GM23338 (cell line): ENCODE results near the gene SLC16A12. TPM values are rescaled to one million over a fixed set of nuclear protein-coding genes. Genes with fewer than 3 reads are reported as not detected.

ENCODE experiments used
- ATAC-seq: fragments of 200-7000 bp; cut with Tn5 transposase; 3 replicates; pipeline ENCODE4 v1.9.1; 2020
- DNase-seq: peaks from one replicate; pipeline ENCODE4 v3.0.0-alpha.2; 2015; ENCODE audit warnings: low spot score
- H2AFZ ChIP-seq: fragments of 200-600 bp; sonication (generic); 2 replicates; pipeline ENCODE4 v1.8.0; 2016; ENCODE audit warnings: antibody characterized with exemption, mild to moderate bottlenecking, moderate library complexity
- H3F3A ChIP-seq: fragments of 200-600 bp; sonication (generic); replicated peaks from 2 replicates; pipeline ENCODE4 v1.8.0; 2017; ENCODE audit warnings: antibody characterized with exemption, mixed run types, low read depth
- H3K27ac ChIP-seq: fragments of 200-600 bp; sonication (generic); 2 replicates; pipeline ENCODE4 v1.6.1; 2016; ENCODE audit warnings: low read depth
- H3K27me3 ChIP-seq: fragments of 200-600 bp; sonication (generic); 2 replicates; pipeline ENCODE4 v1.8.0; 2016; ENCODE audit warnings: mild to moderate bottlenecking, mixed run types, moderate library complexity; ENCODE audit not compliant: insufficient read depth
- H3K36me3 ChIP-seq: fragments of 200-600 bp; sonication (generic); 2 replicates; pipeline ENCODE4 v1.8.0; 2016; ENCODE audit warnings: mild to moderate bottlenecking; ENCODE audit not compliant: insufficient read depth
- H3K4me1 ChIP-seq: fragments of 200-600 bp; sonication (generic); 2 replicates; pipeline ENCODE4 v1.8.0; 2016; ENCODE audit warnings: mild to moderate bottlenecking, moderate library complexity; ENCODE audit not compliant: insufficient read depth
- H3K4me2 ChIP-seq: fragments of 200-600 bp; sonication (generic); 2 replicates; pipeline ENCODE4 v1.7.1; 2017; ENCODE audit warnings: mixed run types
- H3K4me3 ChIP-seq: fragments of 200-600 bp; sonication (generic); 2 replicates; pipeline ENCODE4 v1.6.1; 2016; ENCODE audit warnings: mixed run types
- H3K79me2 ChIP-seq: fragments of 200-600 bp; sonication (generic); replicated peaks from 2 replicates; pipeline ENCODE4 v1.8.0; 2017; ENCODE audit warnings: mild to moderate bottlenecking; ENCODE audit not compliant: insufficient read depth
- H3K9me2 ChIP-seq: fragments of 200-600 bp; sonication (generic); 2 replicates; pipeline ENCODE4 v1.8.0; 2017; ENCODE audit not compliant: insufficient read depth
- H4K20me1 ChIP-seq: fragments of 200-600 bp; sonication (generic); replicated peaks from 2 replicates; pipeline ENCODE4 v1.8.0; 2017; ENCODE audit warnings: mild to moderate bottlenecking; ENCODE audit not compliant: insufficient read depth
- H3K27ac Mint-ChIP-seq: 2 replicates; pipeline ENCODE4 v1.8.0; 2020; ENCODE audit warnings: inconsistent platforms, mild to moderate bottlenecking, moderate library complexity, mixed read lengths
- H3K27me3 Mint-ChIP-seq: 3 replicates; pipeline ENCODE4 v1.8.0; 2022; ENCODE audit warnings: low read depth, mild to moderate bottlenecking, moderate library complexity, mixed read lengths, inconsistent platforms; ENCODE audit not compliant: insufficient read depth, poor library complexity
- H3K36me3 Mint-ChIP-seq: 3 replicates; pipeline ENCODE4 v1.8.0; 2021; ENCODE audit warnings: low read depth, mild to moderate bottlenecking, inconsistent platforms, moderate library complexity, mixed read lengths
- H3K4me1 Mint-ChIP-seq: 3 replicates; pipeline ENCODE4 v1.8.0; 2020; ENCODE audit warnings: mild to moderate bottlenecking, inconsistent platforms, mixed read lengths
- H3K4me3 Mint-ChIP-seq: 3 replicates; pipeline ENCODE4 v1.8.0; 2021; ENCODE audit warnings: moderate library complexity, mild to moderate bottlenecking, inconsistent platforms, mixed read lengths
- H3K9me3 Mint-ChIP-seq: 3 replicates; pipeline ENCODE4 v1.8.0; 2020; ENCODE audit warnings: moderate library complexity, mild to moderate bottlenecking, inconsistent platforms, mixed read lengths
- CREB1 ChIP-seq: fragments of 250-450 bp; sonication (Bioruptor Pico); IDR thresholded peaks from 2 replicates; pipeline ENCODE4 v1.5.0; 2020; ENCODE audit warnings: low read depth, mild to moderate bottlenecking, moderate library complexity
- CTCF ChIP-seq, 2 experiments: fragments of 200-600 bp in 1 of 2; sonication (generic) in 1 of 2; conservative IDR thresholded peaks; 2 replicates each; pipeline versions ENCODE4 v1.5.1 to v1.6.1; 2016 to 2017; ENCODE audit warnings: antibody characterized with exemption in 2 of 2, low read depth in 2 of 2, mild to moderate bottlenecking in 2 of 2, moderate library complexity in 1 of 2
- EZH2 ChIP-seq: fragments of 200-600 bp; sonication (generic); IDR thresholded peaks from one replicate; pipeline ENCODE4 v1.8.0; 2017; ENCODE audit warnings: antibody characterized with exemption, mild to moderate bottlenecking, low read depth; ENCODE audit not compliant: unreplicated experiment
- JUNB ChIP-seq: IDR thresholded peaks from one replicate; pipeline ENCODE4 v1.6.1; 2016; ENCODE audit warnings: antibody characterized with exemption; ENCODE audit not compliant: unreplicated experiment
- NANOG ChIP-seq: IDR thresholded peaks from 2 replicates; pipeline ENCODE4 v1.6.1; 2016; ENCODE audit warnings: antibody characterized with exemption, borderline replicate concordance
- POLR2AphosphoS5 ChIP-seq: IDR thresholded peaks from 2 replicates; pipeline ENCODE4 v1.6.1; 2016; ENCODE audit warnings: antibody characterized with exemption, low read depth
- STAT1 ChIP-seq: IDR thresholded peaks from one replicate; pipeline ENCODE4 v1.6.1; 2016; ENCODE audit warnings: antibody characterized with exemption; ENCODE audit not compliant: unreplicated experiment
- ZNF114 ChIP-seq: fragments of 250-450 bp; sonication (Bioruptor Pico); IDR thresholded peaks from 2 replicates; pipeline ENCODE4 v1.5.0; 2020; ENCODE audit warnings: mild to moderate bottlenecking, moderate library complexity
- ZNF331 ChIP-seq: fragments of 250-450 bp; sonication (Bioruptor Pico); IDR thresholded peaks from 2 replicates; pipeline ENCODE4 v1.5.0; 2020; ENCODE audit warnings: low read depth, mild to moderate bottlenecking, moderate library complexity
- polyA plus RNA-seq: library from polyadenylated mRNA; unstranded; fragments of >200 nt; fragmentation: Nextera tagmentation; extraction: Ambion mirVana; gene quantifications from 2 replicates; pipeline ENCODE4 v1.2.1, GENCODE V29; 2016
- total RNA-seq: library from RNA; depleted of rRNA; stranded (reverse); fragments of >200 nt; shearing (Covaris generic); gene quantifications from 2 replicates; pipeline ENCODE4 v1.2.3, GENCODE V29; 2014
- TF ChIP-seq, protein P1 (sequence below): IDR thresholded peaks from one replicate; pipeline ENCODE4 v1.6.1; 2018; ENCODE audit warnings: antibody characterized with exemption; ENCODE audit not compliant: unreplicated experiment
- TF ChIP-seq, protein P2 (sequence below): IDR thresholded peaks from 2 replicates; pipeline ENCODE4 v1.6.1; 2016; ENCODE audit warnings: antibody characterized with exemption

Gene SLC16A12
- total and polyA plus RNA-seq, 2 experiments from 2014 or later = 0.84 to 2.0 TPM

DNA sequence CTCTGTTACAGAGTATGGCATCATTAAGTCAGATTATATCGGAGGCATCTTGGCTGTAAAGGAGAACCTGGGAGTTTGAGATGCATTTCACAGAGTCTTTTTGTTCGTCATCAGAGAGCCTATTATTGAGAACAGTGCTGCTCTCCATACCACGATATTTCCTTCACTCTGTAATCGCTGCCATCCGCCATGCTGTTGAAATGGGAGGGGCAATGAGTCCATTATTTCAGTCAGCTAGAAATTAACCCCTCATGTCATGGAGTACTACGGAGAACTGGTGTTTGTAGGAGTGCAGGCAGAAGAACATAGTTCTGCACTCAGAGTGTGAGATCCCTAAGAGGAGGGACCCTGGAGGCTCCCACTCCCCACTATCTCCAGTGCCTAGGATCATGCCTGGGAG lies 59.2 kb downstream of the SLC16A12 start (continued):
- TF ChIP-seq POLR2AphosphoS5 (no peak), CTCF (conservative IDR thresholded peaks at IDR 0.05; ENCODE audit: low read depth in 2 of 2) (no peak), ZNF114 (CRISPR knock-in tag) (no peak), STAT1 (no peak), EZH2 (no peak), ZNF331 (CRISPR knock-in tag) (no peak), CREB1 (no peak), NANOG (no peak)
- TF ChIP-seq, protein P1, sequence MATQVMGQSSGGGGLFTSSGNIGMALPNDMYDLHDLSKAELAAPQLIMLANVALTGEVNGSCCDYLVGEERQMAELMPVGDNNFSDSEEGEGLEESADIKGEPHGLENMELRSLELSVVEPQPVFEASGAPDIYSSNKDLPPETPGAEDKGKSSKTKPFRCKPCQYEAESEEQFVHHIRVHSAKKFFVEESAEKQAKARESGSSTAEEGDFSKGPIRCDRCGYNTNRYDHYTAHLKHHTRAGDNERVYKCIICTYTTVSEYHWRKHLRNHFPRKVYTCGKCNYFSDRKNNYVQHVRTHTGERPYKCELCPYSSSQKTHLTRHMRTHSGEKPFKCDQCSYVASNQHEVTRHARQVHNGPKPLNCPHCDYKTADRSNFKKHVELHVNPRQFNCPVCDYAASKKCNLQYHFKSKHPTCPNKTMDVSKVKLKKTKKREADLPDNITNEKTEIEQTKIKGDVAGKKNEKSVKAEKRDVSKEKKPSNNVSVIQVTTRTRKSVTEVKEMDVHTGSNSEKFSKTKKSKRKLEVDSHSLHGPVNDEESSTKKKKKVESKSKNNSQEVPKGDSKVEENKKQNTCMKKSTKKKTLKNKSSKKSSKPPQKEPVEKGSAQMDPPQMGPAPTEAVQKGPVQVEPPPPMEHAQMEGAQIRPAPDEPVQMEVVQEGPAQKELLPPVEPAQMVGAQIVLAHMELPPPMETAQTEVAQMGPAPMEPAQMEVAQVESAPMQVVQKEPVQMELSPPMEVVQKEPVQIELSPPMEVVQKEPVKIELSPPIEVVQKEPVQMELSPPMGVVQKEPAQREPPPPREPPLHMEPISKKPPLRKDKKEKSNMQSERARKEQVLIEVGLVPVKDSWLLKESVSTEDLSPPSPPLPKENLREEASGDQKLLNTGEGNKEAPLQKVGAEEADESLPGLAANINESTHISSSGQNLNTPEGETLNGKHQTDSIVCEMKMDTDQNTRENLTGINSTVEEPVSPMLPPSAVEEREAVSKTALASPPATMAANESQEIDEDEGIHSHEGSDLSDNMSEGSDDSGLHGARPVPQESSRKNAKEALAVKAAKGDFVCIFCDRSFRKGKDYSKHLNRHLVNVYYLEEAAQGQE = no peak

GRCh38 chr10:89475591-89475998 lies 59.8 kb downstream of the SLC16A12 start:
- Histone ChIP-seq H3K27ac (no peak overlapping the region), H3K79me2 (no peaks in the 10 kb centered on the region), H3K4me2 (no peak overlapping the region), H3K27me3 (no peaks in the 10 kb centered on the region), H4K20me1 (no peaks in the 10 kb centered on the region), H3K4me1 (0 out of 2 replicates have a peak, but pooled peaks cover 4% of the 10 kb centered on the region), H3K36me3 (no peaks in the 10 kb centered on the region), H3K9me2 (no peaks in the 10 kb centered on the region), H3K4me3 (no peak overlapping the region), H3F3A (no peaks in the 10 kb centered on the region), H2AFZ (no peak overlapping the region)
- Mint-ChIP-seq H3K27me3 (no peaks in the 10 kb centered on the region), H3K4me3 (no peak overlapping the region), H3K9me3 (no peaks in the 10 kb centered on the region), H3K27ac (no peak overlapping the region), H3K36me3 (no peaks in the 10 kb centered on the region), H3K4me1 (peaks cover 30% of the 10 kb centered on the region)
- TF ChIP-seq ZNF114 (CRISPR knock-in tag) (no peak), ZNF331 (CRISPR knock-in tag) (no peak), JUNB (no peak)
- TF ChIP-seq, protein P2, sequence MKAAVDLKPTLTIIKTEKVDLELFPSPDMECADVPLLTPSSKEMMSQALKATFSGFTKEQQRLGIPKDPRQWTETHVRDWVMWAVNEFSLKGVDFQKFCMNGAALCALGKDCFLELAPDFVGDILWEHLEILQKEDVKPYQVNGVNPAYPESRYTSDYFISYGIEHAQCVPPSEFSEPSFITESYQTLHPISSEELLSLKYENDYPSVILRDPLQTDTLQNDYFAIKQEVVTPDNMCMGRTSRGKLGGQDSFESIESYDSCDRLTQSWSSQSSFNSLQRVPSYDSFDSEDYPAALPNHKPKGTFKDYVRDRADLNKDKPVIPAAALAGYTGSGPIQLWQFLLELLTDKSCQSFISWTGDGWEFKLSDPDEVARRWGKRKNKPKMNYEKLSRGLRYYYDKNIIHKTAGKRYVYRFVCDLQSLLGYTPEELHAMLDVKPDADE = no peak
- DNase-seq (no peak), ATAC-seq (no peak)
